Measurements from ENCODE around the gene NT5C1A.

GRCh38 chr1:39666772-39667171 is 5.1 kb downstream of the NT5C1A start:
- TF ChIP-seq EZH2 (IDR thresholded peaks at IDR 0.05): no peak
- TF ChIP-seq POLR2AphosphoS5 (IDR thresholded peaks at IDR 0.05; ENCODE audit: borderline replicate concordance, low read depth, low read length): no peak
- TF ChIP-seq FOXP2 (optimal IDR thresholded peaks at IDR 0.05; ENCODE audit: control extremely low read depth, extremely low read length, insufficient read depth): no peak
